Stimulated activated naive B cell treated with anti-CD40 and anti-IgM and Interleukin-4, amounts not matched to agents 10 μg/mL and 1 μg/mL and 100 μg/mL, for 72 hours (primary cell): ENCODE measurements around the gene CHMP3.

Experiments used
- ATAC-seq, 2 donors: fragments of 150-1000 bp; cut with Tn5 transposase; replicated peaks; 2 replicates each; pipeline ENCODE4 v1.10.0; 2021; ENCODE audit warnings: moderate library complexity in 1 of 2
- DNase-seq: peaks from one replicate; pipeline ENCODE4 v3.0.0; 2021
- H3K27ac Mint-ChIP-seq: one replicate; pipeline ENCODE4 v1.8.0; 2022; ENCODE audit warnings: mild to moderate bottlenecking, mixed read lengths
- H3K27me3 Mint-ChIP-seq, 2 donors: one replicate each; pipeline ENCODE4 v1.8.0; 2022; ENCODE audit warnings: mixed read lengths in 2 of 2
- H3K36me3 Mint-ChIP-seq, 2 donors: one replicate each; pipeline ENCODE4 v1.8.0; 2022; ENCODE audit warnings: mixed read lengths in 2 of 2, mild to moderate bottlenecking in 1 of 2
- H3K4me1 Mint-ChIP-seq, 2 donors: one replicate each; pipeline ENCODE4 v1.8.0; 2022; ENCODE audit warnings: mixed read lengths in 2 of 2, mild to moderate bottlenecking in 1 of 2
- H3K4me3 Mint-ChIP-seq, 2 donors: one replicate each; pipeline ENCODE4 v1.8.0; 2022; ENCODE audit warnings: mild to moderate bottlenecking in 2 of 2, mixed read lengths in 2 of 2, moderate library complexity in 1 of 2
- H3K9me3 Mint-ChIP-seq, 2 donors: one replicate each; pipeline ENCODE4 v1.8.0; 2022; ENCODE audit warnings: mixed read lengths in 2 of 2, mild to moderate bottlenecking in 1 of 2

Gene CHMP3

GRCh38 chr2:86543335-86543734 is 19.9 kb downstream of the CHMP3 start:
- ATAC-seq (no peak), DNase-seq (no peak)
- H3K27me3 Mint-ChIP-seq = no peaks in the 10 kb centered on the region
- H3K4me1 Mint-ChIP-seq = peaks cover 0 to 3% of the 10 kb centered on the region in 2 donors
- peaks cover 50 to 66% of the 10 kb centered on the region in 2 donors for H3K36me3 Mint-ChIP-seq
- peaks cover 3 to 4% of the 10 kb centered on the region in 2 donors for H3K9me3 Mint-ChIP-seq
- H3K4me3 Mint-ChIP-seq = no peak overlapping the region
- H3K27ac Mint-ChIP-seq = no peak overlapping the region

- DNase-seq = no peak
- Mint-ChIP-seq H3K4me3 (no peak overlapping the region), H3K36me3 (peaks cover 45 to 65% of the 10 kb centered on the region in 2 donors), H3K27me3 (no peaks in the 10 kb centered on the region), H3K9me3 (peaks cover 3 to 4% of the 10 kb centered on the region in 2 donors), H3K4me1 (peaks cover 0 to 2% of the 10 kb centered on the region in 2 donors), H3K27ac (no peak overlapping the region)
- ATAC-seq = no peak
These were observed 20.4 kb downstream of the CHMP3 start for GRCh38 chr2:86542814-86543213.

- Mint-ChIP-seq H3K4me1 (peaks cover 0 to 2% of the 10 kb centered on the region in 2 donors), H3K27me3 (no peaks in the 10 kb centered on the region), H3K9me3 (peaks cover 3 to 8% of the 10 kb centered on the region in 2 donors), H3K27ac (no peak overlapping the region), H3K4me3 (no peak overlapping the region), H3K36me3 (peaks cover 42 to 64% of the 10 kb centered on the region in 2 donors)
- ATAC-seq = no peak
- DNase-seq = no peak
These were observed 21.9 kb downstream of the CHMP3 start for GRCh38 chr2:86541334-86541733.

GRCh38 chr2:86533589-86533988 is 29.7 kb downstream of the CHMP3 start:
- H3K27ac Mint-ChIP-seq = no peak overlapping the region
- no peaks in the 10 kb centered on the region for H3K27me3 Mint-ChIP-seq
- peaks cover 4 to 15% of the 10 kb centered on the region in 2 donors for H3K4me1 Mint-ChIP-seq
- no peak overlapping the region for H3K4me3 Mint-ChIP-seq
- no peak for DNase-seq
- peaks cover 26 to 43% of the 10 kb centered on the region in 2 donors for H3K36me3 Mint-ChIP-seq
- no peak for ATAC-seq
- peaks cover 8 to 15% of the 10 kb centered on the region in 2 donors for H3K9me3 Mint-ChIP-seq

- ATAC-seq (no peak), DNase-seq (no peak)
- H3K36me3 Mint-ChIP-seq = peaks cover 20 to 40% of the 10 kb centered on the region in 2 donors
- H3K27me3 Mint-ChIP-seq = no peaks in the 10 kb centered on the region
- no peak overlapping the region for H3K27ac Mint-ChIP-seq
- H3K4me3 Mint-ChIP-seq = no peak overlapping the region
- no peaks in the 10 kb centered on the region for H3K4me1 Mint-ChIP-seq
- peaks cover 0 to under 1% of the 10 kb centered on the region in 2 donors for H3K9me3 Mint-ChIP-seq
These were observed 37.6 kb downstream of the CHMP3 start for GRCh38 chr2:86525421-86526340.

GRCh38 chr2:86523491-86523890 is 39.8 kb downstream of the CHMP3 start:
- DNase-seq (no peak), ATAC-seq (no peak)
- Mint-ChIP-seq H3K27me3 (no peaks in the 10 kb centered on the region), H3K9me3 (peaks cover 6 to 7% of the 10 kb centered on the region in 2 donors), H3K4me1 (no peaks in the 10 kb centered on the region), H3K36me3 (peaks cover 15 to 32% of the 10 kb centered on the region in 2 donors), H3K4me3 (no peak overlapping the region), H3K27ac (no peak overlapping the region)

GRCh38 chr2:86522711-86523110 is 40.5 kb downstream of the CHMP3 start:
- Mint-ChIP-seq H3K27ac (no peak overlapping the region), H3K36me3 (peaks cover 15 to 26% of the 10 kb centered on the region in 2 donors), H3K9me3 (peaks cover 6 to 7% of the 10 kb centered on the region in 2 donors), H3K27me3 (no peaks in the 10 kb centered on the region), H3K4me1 (no peaks in the 10 kb centered on the region), H3K4me3 (no peak overlapping the region)
- ATAC-seq (no peak), DNase-seq (no peak)

- DNase-seq (no peak), ATAC-seq (no peak)
- Mint-ChIP-seq H3K27ac (no peak overlapping the region), H3K4me1 (no peaks in the 10 kb centered on the region), H3K27me3 (no peaks in the 10 kb centered on the region), H3K36me3 (peaks cover 18 to 20% of the 10 kb centered on the region in 2 donors), H3K9me3 (peaks cover 6 to 7% of the 10 kb centered on the region in 2 donors), H3K4me3 (no peak overlapping the region)
These were observed 41.3 kb downstream of the CHMP3 start for GRCh38 chr2:86521922-86522321.

GRCh38 chr2:86520153-86520552 is 43.1 kb downstream of the CHMP3 start:
- Mint-ChIP-seq H3K27ac (no peak overlapping the region), H3K4me3 (no peak overlapping the region), H3K9me3 (peaks cover 6 to 7% of the 10 kb centered on the region in 2 donors), H3K27me3 (no peaks in the 10 kb centered on the region), H3K36me3 (peaks cover 9 to 16% of the 10 kb centered on the region in 2 donors), H3K4me1 (peaks cover 0 to 3% of the 10 kb centered on the region in 2 donors)
- no peak for DNase-seq
- ATAC-seq = no peak

GRCh38 chr2:86519349-86519748 is 43.9 kb downstream of the CHMP3 start:
- Mint-ChIP-seq H3K27me3 (no peaks in the 10 kb centered on the region), H3K36me3 (peaks cover 9 to 21% of the 10 kb centered on the region in 2 donors), H3K4me1 (peaks cover 3 to 6% of the 10 kb centered on the region in 2 donors), H3K4me3 (no peak overlapping the region), H3K27ac (no peak overlapping the region), H3K9me3 (peaks cover 6 to 7% of the 10 kb centered on the region in 2 donors)
- DNase-seq = no peak
- no peak for ATAC-seq

- Mint-ChIP-seq H3K4me1 (peaks cover 4 to 11% of the 10 kb centered on the region in 2 donors), H3K4me3 (no peak overlapping the region), H3K36me3 (peaks cover 7 to 15% of the 10 kb centered on the region in 2 donors), H3K27ac (no peak overlapping the region), H3K9me3 (peaks cover 6 to 7% of the 10 kb centered on the region in 2 donors), H3K27me3 (no peaks in the 10 kb centered on the region)
- ATAC-seq (no peak), DNase-seq (no peak)
These were observed 44.8 kb downstream of the CHMP3 start for GRCh38 chr2:86518481-86518880.

GRCh38 chr2:86513948-86514660 is 49.1 kb downstream of the CHMP3 start:
- DNase-seq (no peak), ATAC-seq (no peak)
- Mint-ChIP-seq H3K4me1 (peaks cover 7 to 11% of the 10 kb centered on the region in 2 donors), H3K27me3 (no peaks in the 10 kb centered on the region), H3K27ac (no peak overlapping the region), H3K9me3 (no peaks in the 10 kb centered on the region), H3K36me3 (peaks cover 24 to 39% of the 10 kb centered on the region in 2 donors), H3K4me3 (no peak overlapping the region)

- DNase-seq (no peak), ATAC-seq (no peak)
- no peaks in the 10 kb centered on the region for H3K27me3 Mint-ChIP-seq
- H3K4me3 Mint-ChIP-seq = no peak overlapping the region
- H3K36me3 Mint-ChIP-seq = peaks cover 31 to 47% of the 10 kb centered on the region in 2 donors
- H3K9me3 Mint-ChIP-seq = no peaks in the 10 kb centered on the region
- H3K27ac Mint-ChIP-seq = no peak overlapping the region
- peaks cover 7 to 11% of the 10 kb centered on the region in 2 donors for H3K4me1 Mint-ChIP-seq
These were observed 50.4 kb downstream of the CHMP3 start for GRCh38 chr2:86512892-86513291.

- Mint-ChIP-seq H3K27ac (no peak overlapping the region), H3K4me3 (no peak overlapping the region), H3K27me3 (no peaks in the 10 kb centered on the region), H3K9me3 (no peaks in the 10 kb centered on the region), H3K4me1 (peaks cover 7 to 11% of the 10 kb centered on the region in 2 donors), H3K36me3 (peaks cover 37 to 54% of the 10 kb centered on the region in 2 donors)
- DNase-seq = no peak
- ATAC-seq = no peak
These were observed 51.2 kb downstream of the CHMP3 start for GRCh38 chr2:86512034-86512433.
